Upper lobe of left lung (tissue), 4 donors: Measurements from ENCODE around the gene DSPP.

Experiments
- CTCF ChIP-seq, 6 experiments: fragments of 450-650 bp in 4 of 6; fragments of 200-600 bp in 2 of 6; sonication (generic) in 2 of 6; IDR thresholded peaks; one replicate each; pipeline ENCODE4 v1.5.1; 2016 to 2019; ENCODE audit warnings: antibody characterized with exemption in 6 of 6
- POLR2A ChIP-seq, 4 donors: fragments of 450-650 bp; IDR thresholded peaks; one replicate each; pipeline ENCODE4 v1.5.1; 2016 to 2017; ENCODE audit warnings: antibody characterized with exemption in 4 of 4, mild to moderate bottlenecking in 2 of 4
- POLR2AphosphoS5 ChIP-seq, 2 donors: sonication (generic); formaldehyde crosslinking; IDR thresholded peaks; one replicate each; pipeline ENCODE4 v1.5.1; 2017; ENCODE audit warnings: antibody characterized with exemption in 2 of 2

DNA sequence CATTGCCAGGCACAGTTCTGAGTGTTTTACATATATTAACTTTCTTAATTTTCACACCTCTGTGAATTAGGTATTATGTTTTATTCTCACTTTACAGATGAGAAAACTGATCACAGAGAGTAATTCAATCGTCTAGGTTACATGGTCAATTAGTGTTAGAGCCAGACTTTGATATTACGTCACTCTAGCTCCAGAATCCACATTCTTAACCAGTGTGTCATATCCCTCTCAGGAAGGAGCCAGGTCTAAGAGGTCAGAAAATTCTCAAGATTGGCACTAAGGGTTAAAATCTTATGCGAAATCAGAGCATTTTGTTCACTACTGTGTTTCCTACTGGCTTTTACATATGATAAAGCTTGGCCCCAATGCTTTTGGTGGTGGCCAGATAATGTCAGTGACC, 49.2 kb downstream of the DSPP start:
- TF ChIP-seq CTCF (IDR thresholded peaks at IDR 0.05) = no peak
- no peak for TF ChIP-seq POLR2AphosphoS5 (IDR thresholded peaks at IDR 0.05)
- TF ChIP-seq POLR2A (IDR thresholded peaks at IDR 0.05) = no peak
